ENCODE results near the gene ID3.

DNA sequence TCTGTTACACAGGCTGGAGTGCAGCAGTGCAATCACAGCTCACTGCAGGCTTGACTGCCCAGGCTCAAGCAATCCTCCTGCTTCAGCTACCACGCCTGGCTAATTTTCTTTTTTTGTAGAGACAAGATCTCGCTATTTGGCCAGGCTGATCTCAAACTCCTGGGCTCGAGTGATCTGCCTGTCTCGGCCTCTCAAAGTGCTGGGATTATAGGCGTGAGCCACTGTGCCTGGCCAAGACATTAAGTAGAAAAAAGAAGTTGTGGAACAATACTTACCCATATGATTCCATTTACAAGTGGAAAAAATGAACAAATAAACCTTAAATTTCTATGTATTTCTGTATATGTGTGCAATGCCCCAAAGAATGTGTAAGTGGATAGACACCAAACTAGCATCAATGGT lies 30.3 kb upstream of the ID3 start:
- TF ChIP-seq CTCF (IDR thresholded peaks at IDR 0.05) (no peak), POLR2A (IDR thresholded peaks at IDR 0.05) (no peak)
